Esophagus (tissue), 2 donors: ENCODE results near the gene PLCXD1. TPM values are rescaled to one million over a fixed set of nuclear protein-coding genes. Genes with fewer than 3 reads are reported as not detected.

Source experiments
- H3K27ac ChIP-seq, 2 donors: one replicate each; pipeline ENCODE4 v1.5.1; 2013; ENCODE audit warnings: low read depth in 2 of 2, mild to moderate bottlenecking in 2 of 2, inconsistent platforms in 1 of 2, low read length in 1 of 2, moderate library complexity in 1 of 2
- H3K27me3 ChIP-seq, 2 donors: one replicate each; pipeline ENCODE4 v1.6.1; 2013; ENCODE audit warnings: low read length in 2 of 2, control low read depth in 1 of 2, mild to moderate bottlenecking in 1 of 2; ENCODE audit not compliant: insufficient read depth in 2 of 2, control insufficient read depth in 1 of 2
- H3K36me3 ChIP-seq, 2 donors: one replicate each; pipeline ENCODE4 v1.6.1; 2013; ENCODE audit warnings: low read length in 1 of 2; ENCODE audit not compliant: control insufficient read depth in 2 of 2, insufficient read depth in 2 of 2
- H3K4me1 ChIP-seq, 2 donors: one replicate each; pipeline ENCODE4 v1.6.1; 2013; ENCODE audit warnings: low read length in 1 of 2; ENCODE audit not compliant: control insufficient read depth in 2 of 2, insufficient read depth in 2 of 2
- H3K4me3 ChIP-seq, 2 donors: one replicate each; pipeline ENCODE4 v1.5.1; 2013; ENCODE audit warnings: low read length in 2 of 2, mild to moderate bottlenecking in 2 of 2, low read depth in 1 of 2, moderate library complexity in 1 of 2
- H3K9me3 ChIP-seq, 2 donors: one replicate each; pipeline ENCODE4 v1.6.1; 2013; ENCODE audit warnings: mild to moderate bottlenecking in 2 of 2, low read depth in 1 of 2, low read length in 1 of 2, moderate library complexity in 1 of 2; ENCODE audit not compliant: control insufficient read depth in 2 of 2, insufficient read depth in 1 of 2
- WGBS, 2 donors: extraction: QIAGEN DNeasy Blood & Tissue Kit; methylation state at CpG; one replicate each; pipeline ENCODE4 v1.1.7; 2013; 5-methylcytosine and 5-hydroxymethylcytosine counted together
- polyA plus RNA-seq, 2 donors: library from polyadenylated mRNA; stranded (reverse); fragments of 200-250 nt; gene quantifications; one replicate each; pipeline ENCODE4 v1.2.3, GENCODE V29; 2013
- donor health status: healthy with polysubstance abuse.
- donor health status: Bipolar disorder and iron deficiency.

PLCXD1 gene
- polyA plus RNA-seq, 2 donors, result 14.5 to 19.3 TPM

DNA sequence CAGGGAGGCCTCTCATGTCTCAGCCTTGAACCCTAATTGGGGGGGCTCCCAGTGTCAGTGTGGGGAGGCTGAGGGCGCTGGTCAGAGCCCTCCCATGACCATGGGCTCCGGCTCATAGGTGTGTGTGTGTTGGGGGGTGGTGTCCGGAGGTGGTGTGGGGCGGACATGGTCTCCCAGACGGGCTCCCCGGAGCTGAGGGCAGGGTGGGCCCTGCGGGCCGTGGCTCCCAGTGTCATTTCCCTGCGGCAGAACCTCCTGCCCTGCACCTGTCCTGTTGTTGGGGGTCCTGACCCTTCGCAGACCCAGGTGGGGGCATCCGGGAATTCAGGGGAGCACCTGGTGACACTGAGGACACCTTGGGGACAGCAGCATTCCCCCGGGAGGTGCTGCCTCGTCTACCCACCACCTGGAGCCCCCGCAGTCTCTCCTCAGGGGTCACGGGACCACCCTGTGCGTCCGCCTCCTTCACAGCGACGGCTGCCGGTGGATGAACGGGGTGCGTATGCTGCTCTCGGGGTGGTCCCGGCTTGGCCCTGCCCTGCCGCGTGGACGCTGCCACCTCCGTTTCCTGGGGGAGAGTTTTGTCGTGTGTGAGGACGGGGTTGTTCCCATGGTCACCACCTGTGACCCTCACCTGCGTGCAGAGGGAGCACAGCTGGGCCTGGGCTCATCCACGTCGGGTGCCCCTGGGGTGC, 51.9 kb downstream of the PLCXD1 start:
- H3K27me3 ChIP-seq, result no peaks in the 10 kb centered on the region
- peaks cover 0 to 31% of the 10 kb centered on the region in 2 donors for H3K36me3 ChIP-seq
- no peak overlapping the region for H3K4me3 ChIP-seq
- peaks cover 0 to 2% of the 10 kb centered on the region in 2 donors for H3K9me3 ChIP-seq
- H3K4me1 ChIP-seq, result peaks cover 0 to 4% of the 10 kb centered on the region in 2 donors
- H3K27ac ChIP-seq, result no peak overlapping the region
- WGBS, 2 donors, result 92 to 93% methylated on average over 28 to 33 of the region's 33 CpGs

GRCh38 chrX:333611-334311, 52.6 kb downstream of the PLCXD1 start:
- WGBS, 2 donors, result 92 to 93% methylated on average over 50 to 51 of the region's 51 CpGs
- Histone ChIP-seq H3K27ac (no peak overlapping the region), H3K36me3 (peaks cover 0 to 37% of the 10 kb centered on the region in 2 donors)

GRCh38 chrX:334331-334891, 53.2 kb downstream of the PLCXD1 start:
- 96% methylated on average over 53 of the region's 53 CpGs for WGBS, 2 donors
- no peak overlapping the region for H3K4me3 ChIP-seq
- H3K27ac ChIP-seq, result no peak overlapping the region
- H3K9me3 ChIP-seq, result peaks cover 0 to 2% of the 10 kb centered on the region in 2 donors
- no peaks in the 10 kb centered on the region for H3K27me3 ChIP-seq
- H3K36me3 ChIP-seq, result peaks cover 0 to 40% of the 10 kb centered on the region in 2 donors
- H3K4me1 ChIP-seq, result peaks cover 0 to 4% of the 10 kb centered on the region in 2 donors

More at GRCh38 chrX:333611-334311, 52.6 kb downstream of the PLCXD1 start:
- Histone ChIP-seq H3K4me1 (peaks cover 0 to 4% of the 10 kb centered on the region in 2 donors), H3K27me3 (no peaks in the 10 kb centered on the region), H3K4me3 (no peak overlapping the region), H3K9me3 (peaks cover 0 to 2% of the 10 kb centered on the region in 2 donors)

DNA sequence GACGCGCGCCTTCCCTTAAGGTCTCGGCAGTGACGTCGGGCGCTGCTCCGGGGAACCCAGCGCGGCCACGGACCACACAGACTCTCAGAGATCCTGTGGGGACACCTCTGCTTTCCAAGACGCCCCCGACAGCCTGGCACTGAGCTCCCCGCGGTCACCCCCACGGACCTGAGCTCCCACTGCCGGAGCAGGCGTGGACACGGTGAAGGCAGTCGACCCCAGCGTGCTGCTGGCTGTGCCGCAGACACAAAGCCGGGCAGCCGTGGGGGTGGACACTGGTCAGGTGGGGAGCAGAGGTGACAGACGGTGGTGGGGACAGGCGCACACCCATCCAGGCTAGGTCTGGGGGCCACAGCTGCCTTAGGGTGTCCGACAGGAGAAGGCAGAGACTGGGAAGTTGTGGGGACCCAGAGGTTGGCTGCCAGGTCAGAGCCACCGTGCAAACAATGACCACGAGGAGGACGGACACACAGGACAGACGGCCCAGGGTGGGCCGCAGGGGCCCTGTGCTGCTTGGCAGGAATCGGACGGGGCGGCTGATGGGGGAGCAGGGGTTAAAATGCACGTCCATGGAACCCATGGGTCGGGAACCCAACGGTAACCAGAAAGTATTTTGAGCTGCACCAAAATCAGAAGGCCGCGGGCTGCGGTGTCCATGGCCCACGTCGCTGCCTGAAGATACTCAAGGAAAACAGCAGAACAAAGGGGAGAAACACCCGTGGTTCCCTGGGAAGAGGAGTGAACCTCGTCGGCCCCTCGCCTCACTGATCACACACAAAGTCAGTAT, 54.0 kb downstream of the PLCXD1 start:
- Histone ChIP-seq H3K9me3 (peaks cover 0 to 2% of the 10 kb centered on the region in 2 donors), H3K36me3 (peaks cover 0 to 40% of the 10 kb centered on the region in 2 donors), H3K27ac (no peak overlapping the region), H3K27me3 (no peaks in the 10 kb centered on the region), H3K4me3 (no peak overlapping the region), H3K4me1 (peaks cover 0 to 4% of the 10 kb centered on the region in 2 donors)
- 95 to 96% methylated on average over 47 of the region's 47 CpGs for WGBS, 2 donors

DNA sequence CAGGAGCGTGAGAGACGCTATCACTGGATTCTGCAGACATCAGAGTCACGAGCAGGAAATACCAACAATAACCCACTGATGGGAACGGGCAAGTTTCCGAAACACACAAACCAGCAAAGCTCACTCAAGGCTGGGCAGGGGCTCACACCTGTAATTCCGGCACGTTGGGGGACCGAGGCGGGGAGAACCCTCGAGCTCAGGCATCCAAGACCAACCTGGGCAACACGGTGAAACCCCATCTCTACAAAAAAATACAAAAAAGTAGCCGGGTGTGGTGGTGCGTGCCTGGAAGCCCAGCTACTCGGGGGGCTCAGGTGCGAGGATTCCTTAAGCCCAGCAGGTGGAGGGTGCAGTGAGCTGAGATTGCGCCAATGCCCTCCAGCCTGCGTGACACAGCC, 54.6 kb downstream of the PLCXD1 start:
- H3K4me1 ChIP-seq, result peaks cover 0 to 4% of the 10 kb centered on the region in 2 donors
- peaks cover 0 to 42% of the 10 kb centered on the region in 2 donors for H3K36me3 ChIP-seq
- H3K27ac ChIP-seq, result no peak overlapping the region
- H3K27me3 ChIP-seq, result no peaks in the 10 kb centered on the region
- peaks cover 0 to 2% of the 10 kb centered on the region in 2 donors for H3K9me3 ChIP-seq
- H3K4me3 ChIP-seq, result no peak overlapping the region
- 95 to 98% methylated on average over 17 of the region's 17 CpGs for WGBS, 2 donors

- peaks cover 0 to 2% of the 10 kb centered on the region in 2 donors for H3K9me3 ChIP-seq
- WGBS, 2 donors, result 88 to 90% methylated on average over 21 of the region's 21 CpGs
- no peak overlapping the region for H3K27ac ChIP-seq
- H3K27me3 ChIP-seq, result no peaks in the 10 kb centered on the region
- peaks cover 0 to 1% of the 10 kb centered on the region in 2 donors for H3K4me1 ChIP-seq
- H3K4me3 ChIP-seq, result no peak overlapping the region
- peaks cover 0 to 43% of the 10 kb centered on the region in 2 donors for H3K36me3 ChIP-seq
Measured at GRCh38 chrX:336227-336626, 55.0 kb downstream of the PLCXD1 start.

DNA sequence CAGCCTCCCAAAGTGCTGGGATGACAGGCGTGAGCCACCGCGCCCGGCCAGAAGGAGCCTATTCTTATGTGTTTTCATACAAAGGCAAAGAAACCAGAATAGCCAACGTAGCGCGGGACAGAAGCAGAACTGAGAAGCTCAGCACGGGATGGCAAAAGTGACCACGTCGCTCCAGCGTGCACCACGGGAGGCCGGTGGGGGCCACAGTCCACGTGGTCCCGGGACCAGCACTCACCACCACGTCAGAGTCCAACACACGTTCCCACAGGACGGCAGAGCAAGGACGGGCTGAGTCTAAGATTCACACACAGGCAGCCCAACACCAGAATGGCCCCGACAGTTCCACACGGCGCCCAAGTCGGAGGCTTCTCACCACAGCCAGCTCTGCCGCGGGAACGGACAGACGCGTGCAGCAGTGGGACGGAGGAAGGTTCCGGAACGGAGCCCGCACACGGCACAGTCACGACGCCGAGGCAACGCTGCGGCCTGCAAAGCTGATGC, 56.2 kb downstream of the PLCXD1 start:
- Histone ChIP-seq H3K27ac (no peak overlapping the region), H3K36me3 (peaks cover 0 to 48% of the 10 kb centered on the region in 2 donors), H3K9me3 (peaks cover 0 to 2% of the 10 kb centered on the region in 2 donors), H3K4me3 (no peak overlapping the region), H3K27me3 (no peaks in the 10 kb centered on the region), H3K4me1 (no peaks in the 10 kb centered on the region)
- 87 to 89% methylated on average over 38 of the region's 38 CpGs for WGBS, 2 donors

- Histone ChIP-seq H3K9me3 (peaks cover 0 to 2% of the 10 kb centered on the region in 2 donors), H3K36me3 (peaks cover 0 to 40% of the 10 kb centered on the region in 2 donors), H3K4me1 (no peaks in the 10 kb centered on the region), H3K4me3 (no peak overlapping the region), H3K27me3 (no peaks in the 10 kb centered on the region), H3K27ac (no peak overlapping the region)
- WGBS, 2 donors, result 92 to 93% methylated on average over 46 to 53 of the region's 53 CpGs
Measured at GRCh38 chrX:338281-338835, 57.2 kb downstream of the PLCXD1 start.
